ENCODE measurements around the gene DEAF1. TPM values are rescaled to one million over a fixed set of nuclear protein-coding genes. Genes with fewer than 3 reads are reported as not detected.

The DEAF1 gene
- total and polyA plus RNA-seq, 8 donors, result 12.3 to 111 (median 37.0) TPM

GRCh38 chr11:709109-709997 lies 14.3 kb upstream of the DEAF1 start:
- TF ChIP-seq EP300 (IDR thresholded peaks at IDR 0.05), result no peak
- TF ChIP-seq, protein P1, sequence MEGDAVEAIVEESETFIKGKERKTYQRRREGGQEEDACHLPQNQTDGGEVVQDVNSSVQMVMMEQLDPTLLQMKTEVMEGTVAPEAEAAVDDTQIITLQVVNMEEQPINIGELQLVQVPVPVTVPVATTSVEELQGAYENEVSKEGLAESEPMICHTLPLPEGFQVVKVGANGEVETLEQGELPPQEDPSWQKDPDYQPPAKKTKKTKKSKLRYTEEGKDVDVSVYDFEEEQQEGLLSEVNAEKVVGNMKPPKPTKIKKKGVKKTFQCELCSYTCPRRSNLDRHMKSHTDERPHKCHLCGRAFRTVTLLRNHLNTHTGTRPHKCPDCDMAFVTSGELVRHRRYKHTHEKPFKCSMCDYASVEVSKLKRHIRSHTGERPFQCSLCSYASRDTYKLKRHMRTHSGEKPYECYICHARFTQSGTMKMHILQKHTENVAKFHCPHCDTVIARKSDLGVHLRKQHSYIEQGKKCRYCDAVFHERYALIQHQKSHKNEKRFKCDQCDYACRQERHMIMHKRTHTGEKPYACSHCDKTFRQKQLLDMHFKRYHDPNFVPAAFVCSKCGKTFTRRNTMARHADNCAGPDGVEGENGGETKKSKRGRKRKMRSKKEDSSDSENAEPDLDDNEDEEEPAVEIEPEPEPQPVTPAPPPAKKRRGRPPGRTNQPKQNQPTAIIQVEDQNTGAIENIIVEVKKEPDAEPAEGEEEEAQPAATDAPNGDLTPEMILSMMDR (IDR thresholded peaks at IDR 0.05), result no peak
- no peak for TF ChIP-seq POLR2A (IDR thresholded peaks at IDR 0.05)
- no peak for TF ChIP-seq POLR2AphosphoS5 (IDR thresholded peaks at IDR 0.05)
- peaks cover 49 to 85% (median 83%) of the 10 kb centered on the region in 4 donors for H3K4me1 ChIP-seq
- no peaks in the 10 kb centered on the region for H3K9me3 ChIP-seq
- peaks cover 0 to 6% (median 2%) of the 10 kb centered on the region in 4 donors for H3K36me3 ChIP-seq
- DNase-seq, result peak in 1 of 2 donors; percentile 39
- H3K27me3 ChIP-seq, result peaks cover 0 to 61% (median 11%) of the 10 kb centered on the region in 3 donors
- peak overlapping the region; percentile 30 to 94 (median 55) for H3K27ac ChIP-seq
- intact Hi-C loops (cut with DNase I; ENCODE audit: low total_unique reads), result no loop called here
- H3K4me3 ChIP-seq, result no peak overlapping the region
- WGBS, 5 donors, result 43 to 65% (median 52%) methylated on average over 15 to 27 of the region's 27 CpGs

DNA sequence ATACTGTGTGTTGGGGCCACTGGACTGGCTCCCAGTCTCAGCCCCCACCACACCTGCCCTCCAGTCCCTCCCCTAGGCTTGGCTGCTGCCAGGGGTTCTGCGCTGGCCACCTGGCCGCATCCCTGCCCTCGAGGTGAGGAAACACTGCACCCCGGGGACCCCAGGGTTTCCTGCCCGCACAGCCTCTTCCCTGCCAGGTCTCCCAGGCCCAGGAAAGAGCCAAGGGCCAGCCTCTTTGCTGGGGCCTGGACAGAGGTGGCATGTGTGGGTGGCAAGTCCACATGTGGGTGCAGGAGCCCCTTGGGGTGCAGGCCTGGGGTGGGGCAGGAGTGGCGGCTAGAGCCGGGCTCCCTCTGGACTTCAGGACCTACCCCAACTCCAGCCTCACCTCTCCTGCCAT lies 13.5 kb upstream of the DEAF1 start:
- peak in 1 of 2 donors; percentile 13 for DNase-seq
- TF ChIP-seq, protein P1 (IDR thresholded peaks at IDR 0.05), result no peak
- TF ChIP-seq EP300 (IDR thresholded peaks at IDR 0.05) (no peak), POLR2A (IDR thresholded peaks at IDR 0.05) (no peak), POLR2AphosphoS5 (IDR thresholded peaks at IDR 0.05) (no peak)
- 38 to 68% (median 56%) methylated on average over 5 to 7 of the region's 7 CpGs for WGBS, 5 donors
- Histone ChIP-seq H3K4me1 (peaks cover 54 to 94% (median 92%) of the 10 kb centered on the region in 4 donors), H3K27me3 (peaks cover 0 to 59% (median 11%) of the 10 kb centered on the region in 3 donors), H3K36me3 (peaks cover 0 to 14% (median 4%) of the 10 kb centered on the region in 4 donors), H3K4me3 (peak overlapping the region in 1 of 4 donors; percentile 60), H3K9me3 (no peaks in the 10 kb centered on the region), H3K27ac (peak overlapping the region in 4 of 5 donors; percentile 46 to 94 (median 89))
- intact Hi-C loops (cut with DNase I; ENCODE audit: low total_unique reads), result no loop called here

GRCh38 chr11:707817-708420 lies 12.9 kb upstream of the DEAF1 start:
- Histone ChIP-seq H3K27me3 (peaks cover 0 to 53% (median 11%) of the 10 kb centered on the region in 3 donors), H3K4me1 (peaks cover 54 to 94% (median 92%) of the 10 kb centered on the region in 4 donors), H3K4me3 (peak overlapping the region in 3 of 4 donors; percentile 56 to 60 (median 60)), H3K27ac (peak overlapping the region; percentile 89 to 95 (median 91)), H3K36me3 (peaks cover 0 to 14% (median 6%) of the 10 kb centered on the region in 4 donors), H3K9me3 (no peaks in the 10 kb centered on the region)
- peak; percentile 64 to 68 for DNase-seq
- TF ChIP-seq, protein P1 (IDR thresholded peaks at IDR 0.05), result no peak
- no peak for TF ChIP-seq POLR2A (IDR thresholded peaks at IDR 0.05)
- 30 to 75% (median 45%) methylated on average over 3 to 16 of the region's 16 CpGs for WGBS, 5 donors
- intact Hi-C loops (cut with DNase I; ENCODE audit: low total_unique reads), result no loop called here
